HL-60 (cell line): ENCODE results near the gene ZNF618.

Experiments used
- DNase-seq, 2 experiments: peaks; one replicate each; pipeline ENCODE4 v3.0.0-alpha.2; 2010 to 2020; ENCODE audit warnings: low read depth in 1 of 2, low spot score in 1 of 2
- H3K27ac ChIP-seq: fragments of 250-450 bp; sonication (Bioruptor Pico); replicated peaks from 2 replicates; pipeline ENCODE4 v1.5.1; 2020; ENCODE audit warnings: mild to moderate bottlenecking, moderate library complexity
- H3K27me3 ChIP-seq: fragments of 250-450 bp; sonication (Bioruptor Pico); 2 replicates; pipeline ENCODE4 v1.5.1; 2021; ENCODE audit warnings: mild to moderate bottlenecking, moderate library complexity; ENCODE audit not compliant: insufficient read depth, poor library complexity, severe bottlenecking
- H3K4me3 ChIP-seq: replicated peaks from 2 replicates; pipeline ENCODE4 v1.5.1; 2011; ENCODE audit warnings: mild to moderate bottlenecking, control low read depth, low read length; ENCODE audit not compliant: insufficient read depth
- GABPA ChIP-seq: IDR thresholded peaks from 2 replicates; pipeline ENCODE4 v1.6.1; 2012; ENCODE audit warnings: low read depth
- POLR2AphosphoS5 ChIP-seq: IDR thresholded peaks from 2 replicates; pipeline ENCODE4 v1.6.1; 2012; ENCODE audit warnings: low read depth
- SPI1 ChIP-seq: IDR thresholded peaks from 2 replicates; pipeline ENCODE4 v1.6.1; 2012; ENCODE audit warnings: low read depth, mild to moderate bottlenecking, borderline replicate concordance
- TF ChIP-seq, protein P1 (sequence below): IDR thresholded peaks from 2 replicates; pipeline ENCODE4 v1.6.1; 2012; ENCODE audit warnings: low read depth; ENCODE audit not compliant: insufficient replicate concordance
- TF ChIP-seq, protein P2 (sequence below): IDR thresholded peaks from one replicate; pipeline ENCODE4 v1.5.1; 2011; ENCODE audit warnings: low read length, control low read depth, inconsistent platforms; ENCODE audit not compliant: insufficient read depth

The ZNF618 gene

DNA sequence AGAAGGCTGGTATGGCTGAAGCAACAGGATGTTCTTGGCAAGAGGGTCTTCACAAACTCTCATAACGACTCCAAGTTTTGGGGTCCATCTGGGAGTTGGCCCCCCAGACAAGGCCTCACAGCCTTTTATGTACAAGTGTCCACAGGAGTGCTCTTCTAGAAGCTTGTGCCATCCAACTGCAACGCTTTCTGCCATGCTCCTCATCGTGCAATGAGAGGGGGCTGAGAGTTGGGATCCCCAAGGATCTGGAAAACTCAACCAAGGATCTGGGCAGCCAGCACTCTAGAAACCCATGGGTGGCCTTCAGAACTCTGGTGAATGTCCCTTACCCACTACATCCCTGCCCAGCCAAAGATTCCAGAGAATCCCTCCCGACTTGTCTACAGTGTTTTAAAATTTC lies 210.5 kb downstream of the ZNF618 start:
- H3K27ac ChIP-seq = no peak overlapping the region
- no peaks in the 10 kb centered on the region for H3K27me3 ChIP-seq
- no peak overlapping the region for H3K4me3 ChIP-seq
- DNase-seq = no peak
- TF ChIP-seq SPI1 = no peak
- no peak for TF ChIP-seq GABPA
- no peak for TF ChIP-seq POLR2AphosphoS5
- TF ChIP-seq, protein P1, sequence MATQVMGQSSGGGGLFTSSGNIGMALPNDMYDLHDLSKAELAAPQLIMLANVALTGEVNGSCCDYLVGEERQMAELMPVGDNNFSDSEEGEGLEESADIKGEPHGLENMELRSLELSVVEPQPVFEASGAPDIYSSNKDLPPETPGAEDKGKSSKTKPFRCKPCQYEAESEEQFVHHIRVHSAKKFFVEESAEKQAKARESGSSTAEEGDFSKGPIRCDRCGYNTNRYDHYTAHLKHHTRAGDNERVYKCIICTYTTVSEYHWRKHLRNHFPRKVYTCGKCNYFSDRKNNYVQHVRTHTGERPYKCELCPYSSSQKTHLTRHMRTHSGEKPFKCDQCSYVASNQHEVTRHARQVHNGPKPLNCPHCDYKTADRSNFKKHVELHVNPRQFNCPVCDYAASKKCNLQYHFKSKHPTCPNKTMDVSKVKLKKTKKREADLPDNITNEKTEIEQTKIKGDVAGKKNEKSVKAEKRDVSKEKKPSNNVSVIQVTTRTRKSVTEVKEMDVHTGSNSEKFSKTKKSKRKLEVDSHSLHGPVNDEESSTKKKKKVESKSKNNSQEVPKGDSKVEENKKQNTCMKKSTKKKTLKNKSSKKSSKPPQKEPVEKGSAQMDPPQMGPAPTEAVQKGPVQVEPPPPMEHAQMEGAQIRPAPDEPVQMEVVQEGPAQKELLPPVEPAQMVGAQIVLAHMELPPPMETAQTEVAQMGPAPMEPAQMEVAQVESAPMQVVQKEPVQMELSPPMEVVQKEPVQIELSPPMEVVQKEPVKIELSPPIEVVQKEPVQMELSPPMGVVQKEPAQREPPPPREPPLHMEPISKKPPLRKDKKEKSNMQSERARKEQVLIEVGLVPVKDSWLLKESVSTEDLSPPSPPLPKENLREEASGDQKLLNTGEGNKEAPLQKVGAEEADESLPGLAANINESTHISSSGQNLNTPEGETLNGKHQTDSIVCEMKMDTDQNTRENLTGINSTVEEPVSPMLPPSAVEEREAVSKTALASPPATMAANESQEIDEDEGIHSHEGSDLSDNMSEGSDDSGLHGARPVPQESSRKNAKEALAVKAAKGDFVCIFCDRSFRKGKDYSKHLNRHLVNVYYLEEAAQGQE = no peak
- TF ChIP-seq, protein P2, sequence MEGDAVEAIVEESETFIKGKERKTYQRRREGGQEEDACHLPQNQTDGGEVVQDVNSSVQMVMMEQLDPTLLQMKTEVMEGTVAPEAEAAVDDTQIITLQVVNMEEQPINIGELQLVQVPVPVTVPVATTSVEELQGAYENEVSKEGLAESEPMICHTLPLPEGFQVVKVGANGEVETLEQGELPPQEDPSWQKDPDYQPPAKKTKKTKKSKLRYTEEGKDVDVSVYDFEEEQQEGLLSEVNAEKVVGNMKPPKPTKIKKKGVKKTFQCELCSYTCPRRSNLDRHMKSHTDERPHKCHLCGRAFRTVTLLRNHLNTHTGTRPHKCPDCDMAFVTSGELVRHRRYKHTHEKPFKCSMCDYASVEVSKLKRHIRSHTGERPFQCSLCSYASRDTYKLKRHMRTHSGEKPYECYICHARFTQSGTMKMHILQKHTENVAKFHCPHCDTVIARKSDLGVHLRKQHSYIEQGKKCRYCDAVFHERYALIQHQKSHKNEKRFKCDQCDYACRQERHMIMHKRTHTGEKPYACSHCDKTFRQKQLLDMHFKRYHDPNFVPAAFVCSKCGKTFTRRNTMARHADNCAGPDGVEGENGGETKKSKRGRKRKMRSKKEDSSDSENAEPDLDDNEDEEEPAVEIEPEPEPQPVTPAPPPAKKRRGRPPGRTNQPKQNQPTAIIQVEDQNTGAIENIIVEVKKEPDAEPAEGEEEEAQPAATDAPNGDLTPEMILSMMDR = no peak

DNA sequence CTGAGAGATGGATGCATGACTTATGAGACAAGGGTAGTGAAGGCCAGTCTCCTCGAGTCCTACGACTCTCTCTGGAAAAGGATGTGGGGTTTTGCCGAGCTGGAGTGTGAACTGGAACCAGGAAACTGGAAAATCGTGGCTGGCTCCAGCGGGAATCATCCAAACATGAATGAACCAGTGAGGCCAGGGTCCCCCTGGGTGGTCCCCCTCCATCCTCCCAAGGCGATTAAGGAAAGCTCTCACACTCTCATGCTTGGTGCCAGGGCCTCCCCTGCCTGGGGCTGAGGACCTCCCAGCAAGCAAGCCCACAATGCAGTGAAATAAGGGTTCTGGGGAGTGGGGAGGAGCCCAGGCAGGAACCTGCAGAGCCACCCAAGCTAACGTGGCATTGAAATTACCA lies 211.6 kb downstream of the ZNF618 start:
- no peak overlapping the region for H3K27ac ChIP-seq
- TF ChIP-seq POLR2AphosphoS5 = no peak
- TF ChIP-seq, protein P2 = no peak
- TF ChIP-seq GABPA = no peak
- TF ChIP-seq, protein P1 = no peak
- TF ChIP-seq SPI1 = no peak

DNA sequence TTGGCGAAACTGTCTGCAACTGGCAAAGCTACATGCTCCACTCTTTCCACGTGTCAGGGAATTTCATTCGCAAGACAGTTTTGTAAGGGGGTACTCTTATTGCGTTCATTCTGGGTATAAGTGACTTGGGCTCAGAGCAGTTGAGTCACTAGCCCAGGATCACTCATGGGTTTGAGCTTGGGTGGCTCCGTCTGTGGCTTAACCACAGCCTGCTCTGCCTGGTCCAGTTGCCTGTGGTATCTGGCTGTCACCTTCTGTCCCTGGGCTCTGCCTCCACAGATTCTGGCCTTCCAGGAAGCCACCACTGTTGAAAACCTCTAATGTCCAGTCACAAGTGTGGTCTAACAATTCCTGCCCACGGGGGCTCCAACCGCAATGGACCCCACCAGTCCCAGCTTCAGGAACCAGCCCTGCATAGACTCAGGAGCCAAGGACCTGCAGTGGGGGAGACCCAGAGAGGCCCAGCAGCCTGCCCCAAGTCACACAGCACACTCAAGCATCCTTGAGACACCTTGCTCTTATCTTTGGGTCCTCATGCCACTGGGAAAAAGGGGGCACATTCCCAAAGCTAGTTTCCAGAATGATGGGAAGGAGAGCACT lies 212.6 kb downstream of the ZNF618 start:
- TF ChIP-seq, protein P2 = no peak
- TF ChIP-seq POLR2AphosphoS5 (no peak), GABPA (no peak), SPI1 (no peak)
- TF ChIP-seq, protein P1 = no peak
- H3K4me3 ChIP-seq = no peak overlapping the region
- no peak overlapping the region for H3K27ac ChIP-seq

More for the DNA sequence above, 211.6 kb downstream of the ZNF618 start:
- no peak for DNase-seq
- Histone ChIP-seq H3K27me3 (no peaks in the 10 kb centered on the region), H3K4me3 (no peak overlapping the region)

More for the DNA sequence above, 212.6 kb downstream of the ZNF618 start:
- H3K27me3 ChIP-seq = no peaks in the 10 kb centered on the region
- no peak for DNase-seq
